GM12878 (cell line): ENCODE measurements around the gene TMSB4X. TPM values are rescaled to one million over a fixed set of nuclear protein-coding genes. Genes with fewer than 3 reads are reported as not detected.

Experiments
- ATAC-seq: fragments of 200-7000 bp; cut with Tn5 transposase; 3 replicates; pipeline ENCODE4 v1.9.1; 2020; ENCODE audit warnings: mild to moderate bottlenecking, moderate library complexity
- BruUV-seq: library from RNA; stranded (reverse); fragments of 400-500 nt; replicated peaks from 2 replicates; lab custom pipeline; 2021; lab: Mats Ljungman, UMichigan
- CTCF ChIA-PET: fragments of 300-600 bp; sonication (Branson Sonifier 250); formaldehyde crosslinking; extraction: SDS; loops from one replicate; lab custom pipeline; 2021; ENCODE audit warnings: inconsistent platforms; lab: Yijun Ruan, JAX
- POLR2A ChIA-PET: fragments of 350-600 bp; formaldehyde crosslinking; extraction: SDS; loops from one replicate; lab custom pipeline; 2021; ENCODE audit warnings: inconsistent platforms; lab: Charles Lee
- RAD21 ChIA-PET: fragments of 300-600 bp; sonication (Branson Sonifier 250); formaldehyde crosslinking; loops from one replicate; lab custom pipeline; 2023; ENCODE audit warnings: antibody characterized with exemption; ENCODE audit not compliant: unreplicated experiment; lab: Charles Lee
- SMC1A ChIA-PET: fragments of 300-600 bp; sonication (Branson Sonifier 250); formaldehyde crosslinking; loops from one replicate; lab custom pipeline; 2023; ENCODE audit not compliant: unreplicated experiment, uncharacterized antibody; lab: Charles Lee
- DNase-seq: peaks from one replicate; pipeline ENCODE4 v3.0.0-alpha.2; 2011; ENCODE audit warnings: low read depth, low spot score
- FAIRE-seq: peaks from 3 replicates; lab custom pipeline; 2011; peaks lifted over from hg19 to GRCh38; lab: Jason Lieb, UNC
- H2AFZ ChIP-seq: 2 replicates; pipeline ENCODE4 v1.6.0; 2011; ENCODE audit warnings: low read depth, low read length, control low read depth; ENCODE audit not compliant: control insufficient read depth
- H3K27ac ChIP-seq: 2 replicates; pipeline ENCODE4 v1.5.1; 2011; ENCODE audit warnings: control low read depth; ENCODE audit not compliant: control insufficient read depth, insufficient read depth
- H3K27me3 ChIP-seq, 2 experiments: replicated peaks in 1 of 2; 2 replicates each; pipeline versions ENCODE4 v1.6.0 to v1.6.1; 2011; ENCODE audit warnings: low read length in 1 of 2; ENCODE audit not compliant: control insufficient read depth in 2 of 2, insufficient read depth in 2 of 2
- H3K36me3 ChIP-seq, 2 experiments: 2 replicates each; pipeline ENCODE4 v1.5.1; 2011; ENCODE audit warnings: low read length in 1 of 2; ENCODE audit not compliant: control insufficient read depth in 2 of 2, insufficient read depth in 2 of 2
- H3K4me1 ChIP-seq: 2 replicates; pipeline ENCODE4 v1.6.1; 2011; ENCODE audit warnings: mild to moderate bottlenecking, low read length, moderate library complexity, mixed read lengths; ENCODE audit not compliant: control insufficient read depth, insufficient read depth
- H3K4me2 ChIP-seq: 2 replicates; pipeline ENCODE4 v1.6.0; 2011; ENCODE audit warnings: control low read depth; ENCODE audit not compliant: control insufficient read depth, insufficient read depth
- H3K4me3 ChIP-seq: fragments of 200-600 bp; sonication (generic); 2 replicates; pipeline ENCODE4 v1.5.1; 2016
- H3K79me2 ChIP-seq: 2 replicates; pipeline ENCODE4 v1.6.0; 2011; ENCODE audit warnings: low read length; ENCODE audit not compliant: control insufficient read depth, insufficient read depth
- H3K9ac ChIP-seq: 2 replicates; pipeline ENCODE4 v1.8.0; 2011; ENCODE audit warnings: low read length, control low read depth, mixed read lengths; ENCODE audit not compliant: control insufficient read depth, insufficient read depth
- H3K9me3 ChIP-seq: replicated peaks from 3 replicates; pipeline ENCODE4 v1.5.1; 2011; ENCODE audit warnings: mild to moderate bottlenecking, low read length; ENCODE audit not compliant: control insufficient read depth, insufficient read depth
- H4K20me1 ChIP-seq: 2 replicates; pipeline ENCODE4 v1.6.0; 2011; ENCODE audit not compliant: control insufficient read depth, insufficient read depth
- BACH1 ChIP-seq: fragments of 450-650 bp; IDR thresholded peaks from 2 replicates; pipeline ENCODE4 v1.6.1; 2017; ENCODE audit warnings: mild to moderate bottlenecking, borderline replicate concordance
- CBX3 ChIP-seq: fragments of 200-600 bp; sonication (generic); IDR thresholded peaks from 2 replicates; pipeline ENCODE4 v1.6.1; 2016; ENCODE audit warnings: low read depth, borderline replicate concordance
- EP300 ChIP-seq, 2 experiments: fragments of 150-350 bp in 1 of 2; IDR thresholded peaks; 2 replicates each; pipeline ENCODE4 v1.6.1; 2011 to 2012; ENCODE audit warnings: low read depth in 2 of 2, low read length in 2 of 2, borderline replicate concordance in 1 of 2, improper control_type of control experiment in 1 of 2, inconsistent platforms in 1 of 2; ENCODE audit not compliant: control insufficient read depth in 1 of 2
- HDAC2 ChIP-seq: fragments of 200-600 bp; sonication (generic); IDR thresholded peaks from 2 replicates; pipeline ENCODE4 v1.6.1; 2017
- JUNB ChIP-seq: IDR thresholded peaks from 2 replicates; pipeline ENCODE4 v1.6.1; 2016; ENCODE audit warnings: antibody characterized with exemption, mild to moderate bottlenecking
- NR2F1 ChIP-seq: fragments of 450-650 bp; conservative IDR thresholded peaks from 2 replicates; pipeline ENCODE4 v1.6.1; 2017; ENCODE audit warnings: mild to moderate bottlenecking
- PML ChIP-seq: IDR thresholded peaks from 2 replicates; pipeline ENCODE4 v1.6.1; 2012; ENCODE audit warnings: low read length, inconsistent platforms
- POU2F2 ChIP-seq: IDR thresholded peaks from 3 replicates; pipeline ENCODE4 v1.6.1; 2011; ENCODE audit warnings: low read depth, mild to moderate bottlenecking, low read length, borderline replicate concordance
- RUNX3 ChIP-seq: IDR thresholded peaks from 2 replicates; pipeline ENCODE4 v1.6.1; 2012; ENCODE audit warnings: low read length, inconsistent platforms
- SP1 ChIP-seq: IDR thresholded peaks from one replicate; pipeline ENCODE4 v1.6.1; 2011; ENCODE audit warnings: low read depth, low read length
- WGBS: methylation state at CpG from one replicate; pipeline ENCODE4 v1.1.6; 2016; ENCODE audit warnings: low lambda C conversion rate; ENCODE audit not compliant: insufficient replicate concordance, insufficient coverage; ENCODE audit errors: missing lambda C conversion rate; 5-methylcytosine and 5-hydroxymethylcytosine counted together
- in situ Hi-C: fragments of 300-500 bp; cut with MboI; formaldehyde crosslinking; loops from 9 replicates; pipeline ENCODE4 v1.14.3; 2018; ENCODE audit warnings: mixed read lengths
- intact Hi-C: fragments of 100-400 bp; cut with micrococcal nuclease; formaldehyde crosslinking; loops from one replicate; pipeline ENCODE4 v1.14.2; 2022; ENCODE audit not compliant: unreplicated experiment
- polyA plus RNA-seq, 11 experiments: library from polyadenylated mRNA; depleted of rRNA in 4 of 11; unstranded in 6 of 11; stranded (reverse) in 5 of 11; fragments of >200 nt; fragmentation: Nextera tagmentation in 4 of 11; fragmentation: Illumina TruSeq in 1 of 11; extraction: Ambion mirVana in 4 of 11; extraction: Trizol in 1 of 11; gene quantifications; 1 replicate in 1 of 11; 2 replicates in 10 of 11; pipeline versions ENCODE4 v1.2.1 to v1.2.3, GENCODE V29; 2011 to 2016; ENCODE audit warnings: inconsistent platforms in 2 of 11, missing spikeins in 2 of 11, low read depth in 1 of 11
- total RNA-seq, 4 experiments: library from RNA; depleted of rRNA in 3 of 4; stranded (reverse); fragments of >200 nt in 3 of 4; fragmentation: Illumina TruSeq in 1 of 4; extraction: Trizol in 1 of 4; gene quantifications; 2 replicates each; pipeline versions ENCODE4 v1.2.1 to v1.2.3, GENCODE V29; 2013 to 2021
- TF ChIP-seq, protein P1 (sequence below): fragments of 450-650 bp; formaldehyde crosslinking; IDR thresholded peaks from 2 replicates; pipeline ENCODE4 v1.4.0; 2022; ENCODE audit warnings: mild to moderate bottlenecking, moderate library complexity
- TF ChIP-seq, protein P2 (sequence below): fragments of 450-650 bp; IDR thresholded peaks from 2 replicates; pipeline ENCODE4 v1.6.1; 2017; ENCODE audit warnings: low read depth, mild to moderate bottlenecking, moderate library complexity
- TF ChIP-seq, protein P3 (sequence below): IDR thresholded peaks from 2 replicates; pipeline ENCODE4 v1.6.1; 2012; ENCODE audit warnings: low read depth, low read length, improper control_type of control experiment

TMSB4X gene
- total and polyA plus RNA-seq, 10 of the 15 experiments (the other 5 are each of a cell fraction or from before 2014, with no cell fraction given): 13,924 to 37,234 (median 23,705) TPM

DNA sequence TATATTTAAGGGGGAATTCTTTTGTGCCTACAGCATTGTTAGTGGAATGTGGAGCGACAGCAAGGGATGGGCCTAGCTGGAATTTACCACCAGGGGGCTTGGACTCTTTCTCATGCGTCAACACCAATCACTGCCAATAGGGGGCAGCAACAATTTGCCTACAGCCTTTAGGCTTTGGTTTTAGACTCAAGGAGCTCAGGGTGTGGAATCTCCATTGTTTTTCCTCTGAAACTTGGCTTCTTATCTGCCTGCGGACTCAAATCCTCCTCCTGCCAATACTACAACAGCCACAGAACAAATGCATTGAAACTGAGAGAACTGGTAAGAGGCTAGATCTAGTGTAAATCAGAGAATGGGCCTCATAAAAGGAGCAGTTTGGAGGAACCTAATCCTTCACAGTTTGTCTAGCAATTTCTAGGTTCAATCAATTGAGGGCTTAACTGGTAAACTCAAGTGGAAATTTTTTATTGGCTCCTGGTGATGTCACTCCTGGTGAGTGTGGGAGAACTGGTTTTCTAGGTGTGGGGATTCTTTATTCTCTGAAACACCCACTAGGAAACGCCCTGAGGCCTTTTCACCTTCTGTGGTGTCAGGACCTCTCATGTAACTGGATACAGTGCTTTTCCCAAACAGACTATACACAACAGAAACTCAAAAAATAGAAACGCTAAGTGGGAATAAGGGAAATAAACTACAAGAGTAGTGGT is 27.9 kb upstream of the TMSB4X start:
- ChIA-PET POLR2A (interaction anchor here (0.6 to 7.2 kb wide), 19 partner anchors 11 to 541 kb away, joined by 3 to 63 read pairs (median 4); partner anchors contain the start of gene TMSB4X), SMC1A (interaction anchor here (0.7 to 18.8 kb wide), 43 partner anchors 9 to 699 kb away, joined by 3 to 632 read pairs (median 6); partner anchors contain the start of gene TMSB4X), RAD21 (interaction anchor here (0.6 to 15.5 kb wide), 44 partner anchors 9 to 743 kb away, joined by 3 to 549 read pairs (median 4); partner anchors contain the start of gene TMSB4X), CTCF (interaction anchor here (0.6 to 7.7 kb wide), 91 partner anchors 9 to 1085 kb away, joined by 3 to 312 read pairs (median 5); partner anchors contain the start of genes OFD1 and TRAPPC2)
- peaks cover 41% of the 10 kb centered on the region for H3K4me1 ChIP-seq
- DNase-seq: peak; percentile 85
- 17% methylated on average over 5 of the region's 5 CpGs for WGBS
- H3K4me3 ChIP-seq: no peak overlapping the region
- peak overlapping the region; percentile 43 for H3K9ac ChIP-seq
- peak; percentile 78 for FAIRE-seq
- BruUV-seq: no TSS peak
- H3K4me2 ChIP-seq: peak overlapping the region; percentile 76
- intact Hi-C loops: loop anchor here (1.0 to 10.0 kb wide), 8 partner anchors 53 to 718 kb away; no protein-coding TSS in a partner anchor
- H4K20me1 ChIP-seq: no peaks in the 10 kb centered on the region
- H2AFZ ChIP-seq: no peak overlapping the region
- peak; percentile 9 for ATAC-seq
- no peaks in the 10 kb centered on the region for H3K27me3 ChIP-seq
- in situ Hi-C loops: loop anchor here (5.0 kb wide), 2 partner anchors 55 to 530 kb away; no protein-coding TSS in a partner anchor
- H3K9me3 ChIP-seq: no peaks in the 10 kb centered on the region
- peaks cover 28% of the 10 kb centered on the region for H3K79me2 ChIP-seq
- H3K27ac ChIP-seq: peak overlapping the region; percentile 97
- H3K36me3 ChIP-seq: no peaks in the 10 kb centered on the region
- TF ChIP-seq HDAC2 (no peak), RUNX3 (no peak), POU2F2 (peak; percentile 72; the same call in 1 of the 3 replicates), JUNB (no peak), BACH1 (no peak), CBX3 (no peak), PML (no peak), EP300 (IDR thresholded peaks at IDR 0.05; ENCODE audit: borderline replicate concordance in 1 of 2, control insufficient read depth in 1 of 2, low read depth in 2 of 2, low read length in 2 of 2) (no peak), SP1 (no peak), NR2F1 (peak; percentile 83)
- TF ChIP-seq, protein P1, sequence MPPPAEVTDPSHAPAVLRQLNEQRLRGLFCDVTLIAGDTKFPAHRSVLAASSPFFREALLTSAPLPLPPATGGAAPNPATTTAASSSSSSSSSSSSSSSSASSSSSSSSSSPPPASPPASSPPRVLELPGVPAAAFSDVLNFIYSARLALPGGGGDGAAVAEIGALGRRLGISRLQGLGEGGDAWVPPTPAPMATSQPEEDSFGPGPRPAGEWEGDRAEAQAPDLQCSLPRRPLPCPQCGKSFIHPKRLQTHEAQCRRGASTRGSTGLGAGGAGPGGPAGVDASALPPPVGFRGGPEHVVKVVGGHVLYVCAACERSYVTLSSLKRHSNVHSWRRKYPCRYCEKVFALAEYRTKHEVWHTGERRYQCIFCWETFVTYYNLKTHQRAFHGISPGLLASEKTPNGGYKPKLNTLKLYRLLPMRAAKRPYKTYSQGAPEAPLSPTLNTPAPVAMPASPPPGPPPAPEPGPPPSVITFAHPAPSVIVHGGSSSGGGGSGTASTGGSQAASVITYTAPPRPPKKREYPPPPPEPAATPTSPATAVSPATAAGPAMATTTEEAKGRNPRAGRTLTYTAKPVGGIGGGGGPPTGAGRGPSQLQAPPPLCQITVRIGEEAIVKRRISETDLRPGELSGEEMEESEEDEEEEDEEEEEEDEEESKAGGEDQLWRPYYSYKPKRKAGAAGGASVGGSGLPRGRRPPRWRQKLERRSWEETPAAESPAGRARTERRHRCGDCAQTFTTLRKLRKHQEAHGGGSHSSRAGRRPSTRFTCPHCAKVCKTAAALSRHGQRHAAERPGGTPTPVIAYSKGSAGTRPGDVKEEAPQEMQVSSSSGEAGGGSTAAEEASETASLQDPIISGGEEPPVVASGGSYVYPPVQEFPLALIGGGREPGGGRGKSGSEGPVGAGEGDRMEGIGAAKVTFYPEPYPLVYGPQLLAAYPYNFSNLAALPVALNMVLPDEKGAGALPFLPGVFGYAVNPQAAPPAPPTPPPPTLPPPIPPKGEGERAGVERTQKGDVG (CRISPR knock-in tag): no peak
- TF ChIP-seq, protein P2, sequence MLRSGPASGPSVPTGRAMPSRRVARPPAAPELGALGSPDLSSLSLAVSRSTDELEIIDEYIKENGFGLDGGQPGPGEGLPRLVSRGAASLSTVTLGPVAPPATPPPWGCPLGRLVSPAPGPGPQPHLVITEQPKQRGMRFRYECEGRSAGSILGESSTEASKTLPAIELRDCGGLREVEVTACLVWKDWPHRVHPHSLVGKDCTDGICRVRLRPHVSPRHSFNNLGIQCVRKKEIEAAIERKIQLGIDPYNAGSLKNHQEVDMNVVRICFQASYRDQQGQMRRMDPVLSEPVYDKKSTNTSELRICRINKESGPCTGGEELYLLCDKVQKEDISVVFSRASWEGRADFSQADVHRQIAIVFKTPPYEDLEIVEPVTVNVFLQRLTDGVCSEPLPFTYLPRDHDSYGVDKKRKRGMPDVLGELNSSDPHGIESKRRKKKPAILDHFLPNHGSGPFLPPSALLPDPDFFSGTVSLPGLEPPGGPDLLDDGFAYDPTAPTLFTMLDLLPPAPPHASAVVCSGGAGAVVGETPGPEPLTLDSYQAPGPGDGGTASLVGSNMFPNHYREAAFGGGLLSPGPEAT: peak; percentile 53
- TF ChIP-seq, protein P3, sequence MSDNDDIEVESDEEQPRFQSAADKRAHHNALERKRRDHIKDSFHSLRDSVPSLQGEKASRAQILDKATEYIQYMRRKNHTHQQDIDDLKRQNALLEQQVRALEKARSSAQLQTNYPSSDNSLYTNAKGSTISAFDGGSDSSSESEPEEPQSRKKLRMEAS: no peak
